NT2/D1 (cell line): ENCODE data around the gene FAM78B.

Source experiments
- DNase-seq: peaks from one replicate; pipeline ENCODE4 v3.0.0-alpha.2; 2011; ENCODE audit warnings: low read depth, low spot score
- H3K27me3 ChIP-seq: 2 replicates; pipeline ENCODE4 v1.6.0; 2011; ENCODE audit warnings: mild to moderate bottlenecking; ENCODE audit not compliant: insufficient read length, insufficient read depth
- H3K36me3 ChIP-seq: 2 replicates; pipeline ENCODE4 v1.6.1; 2011; ENCODE audit warnings: mild to moderate bottlenecking, low read length, mixed read lengths; ENCODE audit not compliant: insufficient read depth, insufficient read length
- H3K4me1 ChIP-seq: 2 replicates; pipeline ENCODE4 v1.5.1; 2011; ENCODE audit not compliant: insufficient read depth, insufficient read length
- H3K4me3 ChIP-seq: 2 replicates; pipeline ENCODE4 v1.5.1; 2011; ENCODE audit warnings: low read depth; ENCODE audit not compliant: insufficient read length
- H3K9ac ChIP-seq: 2 replicates; pipeline ENCODE4 v1.6.0; 2011; ENCODE audit warnings: low read depth; ENCODE audit not compliant: insufficient read length
- H3K9me3 ChIP-seq: 2 replicates; pipeline ENCODE4 v1.5.1; 2011; ENCODE audit warnings: mild to moderate bottlenecking, low read length; ENCODE audit not compliant: insufficient read depth
- SUZ12 ChIP-seq: IDR thresholded peaks from 2 replicates; pipeline ENCODE4 v1.6.1; 2011; ENCODE audit not compliant: insufficient read length, insufficient read depth; ENCODE audit errors: extremely low read depth
- YY1 ChIP-seq: IDR thresholded peaks from 2 replicates; pipeline ENCODE4 v1.6.1; 2011; ENCODE audit not compliant: insufficient read length, insufficient read depth
- ZNF274 ChIP-seq: IDR thresholded peaks from 2 replicates; pipeline ENCODE4 v1.6.1; 2011; ENCODE audit warnings: mild to moderate bottlenecking, low read depth, low read length

Gene FAM78B

GRCh38 chr1:166145499-166145898 is 21.3 kb downstream of the FAM78B start:
- no peak for TF ChIP-seq YY1
- TF ChIP-seq ZNF274: no peak
- TF ChIP-seq SUZ12: no peak
- no peaks in the 10 kb centered on the region for H3K4me1 ChIP-seq
- no peak for DNase-seq
- no peaks in the 10 kb centered on the region for H3K27me3 ChIP-seq
- no peak overlapping the region for H3K9ac ChIP-seq
- no peaks in the 10 kb centered on the region for H3K36me3 ChIP-seq
- no peak overlapping the region for H3K4me3 ChIP-seq
- no peaks in the 10 kb centered on the region for H3K9me3 ChIP-seq

DNA sequence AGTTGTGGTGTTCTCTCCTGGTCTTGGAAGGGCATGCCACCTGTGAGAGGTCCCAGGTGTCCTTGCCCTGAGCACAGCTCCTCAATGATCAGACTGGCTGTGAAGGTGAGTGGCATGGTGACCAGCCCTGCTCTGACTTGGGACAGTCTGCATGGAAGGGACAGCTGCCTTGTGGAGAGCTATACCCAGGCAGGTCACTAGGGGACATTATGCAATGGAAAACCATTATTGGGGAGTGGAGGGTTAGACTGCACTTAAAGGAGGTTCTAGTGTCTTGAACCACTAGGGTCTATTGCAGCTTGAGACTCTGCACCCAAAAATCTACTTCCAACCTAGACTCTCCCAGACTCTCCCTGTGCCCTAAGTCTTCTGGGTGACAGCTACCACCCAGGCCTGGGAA is 24.8 kb downstream of the FAM78B start:
- H3K4me1 ChIP-seq: no peaks in the 10 kb centered on the region
- no peak overlapping the region for H3K4me3 ChIP-seq
- H3K36me3 ChIP-seq: no peaks in the 10 kb centered on the region
- TF ChIP-seq SUZ12 (no peak), ZNF274 (no peak), YY1 (no peak)
- no peaks in the 10 kb centered on the region for H3K27me3 ChIP-seq
- H3K9me3 ChIP-seq: no peaks in the 10 kb centered on the region
- DNase-seq: no peak
- no peak overlapping the region for H3K9ac ChIP-seq

DNA sequence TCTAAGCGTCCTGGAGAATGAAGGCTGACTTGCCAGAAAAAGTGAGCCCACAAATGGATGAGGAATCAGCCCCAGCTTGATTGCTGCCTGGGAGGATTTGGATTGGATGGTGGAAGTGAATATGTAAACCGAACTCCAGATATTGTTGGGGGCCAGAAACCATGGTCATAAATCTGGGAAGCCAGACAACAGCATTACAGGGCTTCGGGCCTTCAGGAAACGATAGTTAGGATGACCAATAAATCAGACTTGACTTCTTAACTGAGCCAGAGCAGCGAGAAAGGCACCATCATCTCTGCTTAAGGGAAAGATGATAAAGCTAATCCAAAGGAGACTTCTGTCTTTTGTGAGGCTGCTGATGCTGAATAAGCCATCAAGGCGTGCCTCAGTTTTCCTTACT is 26.6 kb downstream of the FAM78B start:
- no peaks in the 10 kb centered on the region for H3K27me3 ChIP-seq
- H3K9me3 ChIP-seq: no peaks in the 10 kb centered on the region
- no peak overlapping the region for H3K9ac ChIP-seq
- H3K4me1 ChIP-seq: no peaks in the 10 kb centered on the region
- no peak for DNase-seq
- TF ChIP-seq ZNF274: no peak
- no peak for TF ChIP-seq YY1
- TF ChIP-seq SUZ12: no peak
- H3K4me3 ChIP-seq: no peak overlapping the region
- no peaks in the 10 kb centered on the region for H3K36me3 ChIP-seq

DNA sequence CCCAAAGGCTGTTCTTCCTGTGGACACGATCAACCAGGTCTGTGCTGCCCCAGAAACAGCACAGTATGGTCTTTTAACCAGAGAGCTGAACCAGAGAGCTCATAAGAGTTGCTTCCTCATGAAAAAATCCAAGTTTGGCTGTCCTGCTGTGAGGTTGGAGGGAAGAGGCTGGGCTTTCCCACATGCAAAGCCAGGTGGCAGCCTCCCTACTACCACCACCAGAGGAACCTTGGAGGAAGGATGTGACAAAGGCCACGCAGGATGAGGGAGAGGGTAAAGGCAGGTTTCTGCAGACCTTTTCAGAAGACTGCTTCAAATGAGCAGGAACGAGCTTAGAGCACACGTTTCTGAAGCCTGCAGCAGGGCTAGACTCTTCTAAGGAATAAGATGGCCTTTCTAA is 27.1 kb downstream of the FAM78B start:
- Histone ChIP-seq H3K4me1 (no peaks in the 10 kb centered on the region), H3K9ac (no peak overlapping the region), H3K36me3 (no peaks in the 10 kb centered on the region), H3K4me3 (no peak overlapping the region), H3K27me3 (no peaks in the 10 kb centered on the region), H3K9me3 (no peaks in the 10 kb centered on the region)
- no peak for DNase-seq
- TF ChIP-seq YY1 (no peak), ZNF274 (no peak), SUZ12 (no peak)

- no peak for DNase-seq
- no peak overlapping the region for H3K9ac ChIP-seq
- peaks cover 11% of the 10 kb centered on the region; the same call in 1 of the 2 replicates for H3K9me3 ChIP-seq
- TF ChIP-seq ZNF274 (no peak), SUZ12 (no peak)
- H3K4me1 ChIP-seq: no peaks in the 10 kb centered on the region
- no peak overlapping the region for H3K4me3 ChIP-seq
- H3K36me3 ChIP-seq: no peaks in the 10 kb centered on the region
- H3K27me3 ChIP-seq: no peaks in the 10 kb centered on the region
These were observed 30.0 kb downstream of the FAM78B start for GRCh38 chr1:166136699-166137401.

DNA sequence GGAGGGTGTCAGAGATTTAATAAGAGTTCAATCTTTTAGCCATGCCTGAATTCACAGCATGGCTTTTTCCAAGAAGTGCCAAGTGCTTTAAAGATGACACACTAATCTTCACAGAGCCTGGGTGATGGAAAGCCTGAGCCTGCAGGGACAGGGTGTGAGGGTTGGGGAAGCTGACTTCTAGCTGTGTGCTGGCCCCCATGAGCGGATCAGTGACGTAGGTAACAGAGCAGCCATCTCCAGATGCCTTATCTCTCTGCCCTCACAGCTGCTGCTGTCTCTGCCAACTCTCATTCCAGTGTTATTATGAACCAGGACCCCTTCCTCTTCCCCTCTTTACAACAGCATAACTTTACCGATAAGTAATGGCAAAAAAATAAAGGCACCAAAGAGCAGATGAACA is 30.6 kb downstream of the FAM78B start:
- Histone ChIP-seq H3K4me1 (no peaks in the 10 kb centered on the region), H3K9ac (no peak overlapping the region)

GRCh38 chr1:166133857-166134256 is 32.9 kb downstream of the FAM78B start:
- no peak for DNase-seq
- TF ChIP-seq SUZ12: no peak
- no peak for TF ChIP-seq YY1
- TF ChIP-seq ZNF274: no peak
- Histone ChIP-seq H3K4me3 (no peak overlapping the region), H3K36me3 (no peaks in the 10 kb centered on the region), H3K9me3 (peaks cover 11% of the 10 kb centered on the region; the same call in 1 of the 2 replicates), H3K4me1 (no peaks in the 10 kb centered on the region), H3K27me3 (no peaks in the 10 kb centered on the region), H3K9ac (no peak overlapping the region)

More for the DNA sequence above, 30.6 kb downstream of the FAM78B start:
- Histone ChIP-seq H3K4me3 (no peak overlapping the region), H3K9me3 (peaks cover 11% of the 10 kb centered on the region; the same call in 1 of the 2 replicates), H3K27me3 (no peaks in the 10 kb centered on the region), H3K36me3 (no peaks in the 10 kb centered on the region)
- no peak for DNase-seq
- TF ChIP-seq SUZ12: no peak
- no peak for TF ChIP-seq YY1
- TF ChIP-seq ZNF274: no peak

DNA sequence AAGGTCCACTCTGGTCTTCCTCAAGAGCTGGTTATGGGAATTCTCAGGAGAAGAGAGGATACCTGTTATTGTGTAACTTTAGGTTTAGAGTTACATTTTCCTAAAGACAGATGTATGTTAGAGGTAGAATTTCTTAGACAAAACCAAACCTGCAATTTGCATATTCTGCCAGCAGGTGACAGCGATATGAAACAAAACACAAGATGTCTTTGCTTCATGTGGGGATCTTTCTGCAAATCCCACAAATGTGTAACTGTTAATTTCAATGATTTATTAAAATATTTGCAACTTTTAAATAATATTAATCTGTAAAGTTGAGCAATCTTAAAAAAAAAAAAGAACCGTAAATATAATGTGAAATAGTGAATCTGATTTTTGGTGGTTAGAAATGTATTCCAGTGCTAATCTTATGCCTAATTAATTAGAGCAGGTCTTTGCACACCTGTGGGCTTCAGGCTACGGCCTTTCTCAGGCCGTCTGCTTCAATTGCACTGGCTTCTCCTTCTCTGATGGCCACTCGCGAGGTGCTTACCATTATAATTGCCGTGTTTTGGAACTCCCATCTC is 33.4 kb downstream of the FAM78B start:
- Histone ChIP-seq H3K4me1 (no peaks in the 10 kb centered on the region), H3K9ac (no peak overlapping the region), H3K36me3 (no peaks in the 10 kb centered on the region), H3K4me3 (no peak overlapping the region), H3K27me3 (no peaks in the 10 kb centered on the region), H3K9me3 (peaks cover 11% of the 10 kb centered on the region; the same call in 1 of the 2 replicates)
- TF ChIP-seq ZNF274 (no peak), SUZ12 (no peak), YY1 (no peak)
- peak; percentile 25 for DNase-seq
